OCI-LY7 (cell line): ENCODE measurements around the gene RDH5. TPM values are rescaled to one million over a fixed set of nuclear protein-coding genes. Genes with fewer than 3 reads are reported as not detected.

ENCODE experiments used
- BruUV-seq: library from RNA; stranded (reverse); fragments of 400-500 nt; replicated peaks from 2 replicates; lab custom pipeline; 2021; lab: Mats Ljungman, UMichigan
- CTCF ChIA-PET: fragments of 300-600 bp; sonication (Branson Sonifier 250); formaldehyde crosslinking; loops from one replicate; lab custom pipeline; 2022; ENCODE audit warnings: antibody characterized with exemption; ENCODE audit not compliant: unreplicated experiment; lab: Charles Lee
- POLR2A ChIA-PET: fragments of 300-600 bp; sonication (Branson Sonifier 250); formaldehyde crosslinking; loops from one replicate; lab custom pipeline; 2022; ENCODE audit warnings: antibody characterized with exemption; lab: Charles Lee
- DNase-seq: peaks from one replicate; pipeline ENCODE4 v3.0.0-alpha.2; 2015; ENCODE audit warnings: low spot score
- H2AFZ ChIP-seq: fragments of 200-600 bp; sonication (generic), shearing (Covaris generic); 2 replicates; pipeline ENCODE4 v1.6.1; 2014; ENCODE audit warnings: mild to moderate bottlenecking, antibody characterized with exemption, low read length, moderate library complexity
- H3K27ac ChIP-seq: fragments of 200-600 bp; sonication (generic); 2 replicates; pipeline ENCODE4 v1.5.1; 2014; ENCODE audit warnings: mixed run types, low read depth, mild to moderate bottlenecking, moderate library complexity, low read length, inconsistent platforms; ENCODE audit not compliant: poor library complexity, severe bottlenecking
- H3K36me3 ChIP-seq: fragments of 200-600 bp; sonication (generic); 2 replicates; pipeline ENCODE4 v1.6.1; 2014; ENCODE audit warnings: mild to moderate bottlenecking, antibody characterized with exemption, low read length, moderate library complexity, mixed read lengths; ENCODE audit not compliant: insufficient read depth
- H3K4me1 ChIP-seq: fragments of 200-600 bp; sonication (generic); 2 replicates; pipeline ENCODE4 v1.5.1; 2014; ENCODE audit warnings: mild to moderate bottlenecking, low read length; ENCODE audit not compliant: insufficient read depth, poor library complexity, severe bottlenecking
- H3K4me2 ChIP-seq: fragments of 200-600 bp; sonication (generic); 2 replicates; pipeline ENCODE4 v1.6.1; 2014; ENCODE audit warnings: mild to moderate bottlenecking, low read length
- H3K4me3 ChIP-seq: fragments of 200-600 bp; sonication (generic); 2 replicates; pipeline ENCODE4 v1.5.1; 2014; ENCODE audit warnings: mild to moderate bottlenecking, low read depth, low read length; ENCODE audit not compliant: poor library complexity, severe bottlenecking
- H3K79me2 ChIP-seq: fragments of 200-600 bp; sonication (generic); 2 replicates; pipeline ENCODE4 v1.6.1; 2016; ENCODE audit warnings: low read depth, mild to moderate bottlenecking, low read length, moderate library complexity, mixed read lengths; ENCODE audit not compliant: insufficient read depth
- H3K9me2 ChIP-seq: fragments of 200-600 bp; sonication (generic); 2 replicates; pipeline ENCODE4 v1.6.1; 2016; ENCODE audit warnings: mild to moderate bottlenecking, low read length, mixed read lengths; ENCODE audit not compliant: insufficient read depth
- H3K9me3 ChIP-seq: fragments of 200-600 bp; sonication (generic); 2 replicates; pipeline ENCODE4 v1.6.1; 2014; ENCODE audit warnings: mild to moderate bottlenecking, mixed run types, low read length, mixed read lengths
- H4K20me1 ChIP-seq: fragments of 200-600 bp; sonication (generic); 2 replicates; pipeline ENCODE4 v1.6.1; 2014; ENCODE audit warnings: mild to moderate bottlenecking, antibody characterized with exemption, low read length, moderate library complexity, mixed read lengths; ENCODE audit not compliant: insufficient read depth
- CTCF ChIP-seq: fragments of 200-600 bp; sonication (generic); conservative IDR thresholded peaks from 2 replicates; pipeline ENCODE4 v1.5.1; 2014; ENCODE audit warnings: mild to moderate bottlenecking, antibody characterized with exemption, low read length, moderate library complexity, mixed read lengths
- EZH2phosphoT487 ChIP-seq: fragments of 200-600 bp; sonication (generic); IDR thresholded peaks from 2 replicates; pipeline ENCODE4 v1.6.1; 2018; ENCODE audit warnings: low read depth, borderline replicate concordance, mild to moderate bottlenecking, mixed run types, antibody characterized with exemption, low read length, moderate library complexity, mixed read lengths
- intact Hi-C: fragments of 100-400 bp; cut with micrococcal nuclease; formaldehyde crosslinking; loops from one replicate; pipeline ENCODE4 v1.10.0; 2022; ENCODE audit not compliant: unreplicated experiment
- total RNA-seq, 2 experiments: library from RNA; depleted of rRNA in 1 of 2; stranded (reverse); fragments of >200 nt in 1 of 2; shearing (Covaris generic) in 1 of 2; gene quantifications; 2 replicates each; pipeline ENCODE4 v1.2.3, GENCODE V29; 2014 to 2022

Gene RDH5
- total RNA-seq, 2 experiments from 2014 or later, result 6.2 to 20.1 TPM

GRCh38 chr12:55724226-55724939, 4.2 kb downstream of the RDH5 start:
- H3K4me2 ChIP-seq, result no peak overlapping the region
- no peaks in the 10 kb centered on the region for H3K9me3 ChIP-seq
- no peak overlapping the region for H2AFZ ChIP-seq
- no peak overlapping the region for H3K27ac ChIP-seq
- no peak overlapping the region for H3K4me3 ChIP-seq
- no peaks in the 10 kb centered on the region for H4K20me1 ChIP-seq
- H3K79me2 ChIP-seq, result peaks cover 8% of the 10 kb centered on the region; the same call in 1 of the 2 replicates
- peaks cover 16% of the 10 kb centered on the region for H3K4me1 ChIP-seq
- ChIA-PET POLR2A (no interaction called here), CTCF (interaction anchor here (1.1 to 1.9 kb wide), 2 partner anchors 9 to 17 kb away, joined by 3 to 5 read pairs; partner anchors contain the start of gene BLOC1S1)
- peak; percentile 78 for DNase-seq
- peaks cover 66% of the 10 kb centered on the region for H3K36me3 ChIP-seq
- intact Hi-C loops, result loop anchor here (1.0 kb wide), 1 partner anchor 13 kb away; no protein-coding TSS in a partner anchor
- no TSS peak for BruUV-seq
- TF ChIP-seq EZH2phosphoT487 (no peak), CTCF (peak; percentile 88)
- no peaks in the 10 kb centered on the region for H3K9me2 ChIP-seq

DNA sequence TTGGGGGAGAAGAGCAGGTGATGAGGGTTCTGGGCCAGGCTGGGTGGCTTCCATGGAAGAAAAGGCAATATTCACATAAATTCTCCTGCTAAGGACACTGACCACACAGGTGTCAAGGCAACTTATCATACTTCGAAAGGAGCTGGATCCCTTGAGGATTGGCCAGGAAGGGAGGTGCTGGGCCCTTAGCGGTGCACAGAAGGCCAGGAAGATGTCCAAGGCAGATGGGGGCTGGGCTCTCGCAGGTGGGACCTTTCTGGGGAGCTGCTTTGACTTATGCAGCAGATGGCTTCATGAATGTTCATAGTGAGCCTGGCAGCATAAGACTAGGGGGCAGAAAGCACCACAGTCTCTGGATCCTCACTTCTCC, 4.7 kb downstream of the RDH5 start:
- TF ChIP-seq EZH2phosphoT487 (no peak), CTCF (peak; percentile 32; the same call in 1 of the 2 replicates)

GRCh38 chr12:55725556-55725955, 5.4 kb downstream of the RDH5 start:
- no peaks in the 10 kb centered on the region for H4K20me1 ChIP-seq
- CTCF ChIA-PET, result interaction anchor here (1.1 to 1.9 kb wide), 2 partner anchors 10 to 12 kb away, joined by 3 to 5 read pairs; partner anchors contain the start of gene BLOC1S1
- peaks cover 8% of the 10 kb centered on the region; the same call in 1 of the 2 replicates for H3K79me2 ChIP-seq
- H3K4me3 ChIP-seq, result no peak overlapping the region
- no peak overlapping the region for H3K4me2 ChIP-seq
- H3K36me3 ChIP-seq, result peaks cover 54% of the 10 kb centered on the region
- peaks cover 25% of the 10 kb centered on the region for H3K4me1 ChIP-seq
- intact Hi-C loops, result no loop called here
- TF ChIP-seq CTCF (no peak), EZH2phosphoT487 (no peak)
- H3K27ac ChIP-seq, result no peak overlapping the region
- no peaks in the 10 kb centered on the region for H3K9me3 ChIP-seq
- DNase-seq, result no peak
- BruUV-seq, result TSS peak; percentile 35
- POLR2A ChIA-PET, result no interaction called here
- no peak overlapping the region for H2AFZ ChIP-seq
- H3K9me2 ChIP-seq, result no peaks in the 10 kb centered on the region

More for the DNA sequence above, 4.7 kb downstream of the RDH5 start:
- Histone ChIP-seq H3K36me3 (peaks cover 60% of the 10 kb centered on the region), H3K4me1 (peaks cover 19% of the 10 kb centered on the region), H3K79me2 (peaks cover 8% of the 10 kb centered on the region; the same call in 1 of the 2 replicates), H3K27ac (no peak overlapping the region), H3K4me3 (no peak overlapping the region), H4K20me1 (no peaks in the 10 kb centered on the region), H3K9me3 (no peaks in the 10 kb centered on the region), H3K9me2 (no peaks in the 10 kb centered on the region), H3K4me2 (no peak overlapping the region), H2AFZ (no peak overlapping the region)
- POLR2A ChIA-PET, result no interaction called here
- no peak for DNase-seq
- no TSS peak for BruUV-seq
- CTCF ChIA-PET, result interaction anchor here (1.1 to 1.9 kb wide), 3 partner anchors 9 to 17 kb away, joined by 3 to 5 read pairs (median 3); partner anchors contain the start of gene BLOC1S1
- intact Hi-C loops, result loop anchor here (1.0 kb wide), 1 partner anchor 12 kb away; no protein-coding TSS in a partner anchor
